HG03175 (cell line): ENCODE results near the gene COX6A2.
A peak's percentile ranks its signal among the peaks of the same experiment; 100 is the strongest.
"Not testable (repeated sequence)": the region's sequence is repeated elsewhere in the genome, so short reads cannot be mapped to it uniquely, and the experiment has no call there.

ENCODE experiments used
- ATAC-seq: cut with Tn5 transposase; IDR thresholded peaks from one replicate; pipeline ENCODE4 v1.9.1; 2021; ENCODE audit warnings: mild to moderate bottlenecking, moderate library complexity; ENCODE audit not compliant: unreplicated experiment

The COX6A2 gene

DNA sequence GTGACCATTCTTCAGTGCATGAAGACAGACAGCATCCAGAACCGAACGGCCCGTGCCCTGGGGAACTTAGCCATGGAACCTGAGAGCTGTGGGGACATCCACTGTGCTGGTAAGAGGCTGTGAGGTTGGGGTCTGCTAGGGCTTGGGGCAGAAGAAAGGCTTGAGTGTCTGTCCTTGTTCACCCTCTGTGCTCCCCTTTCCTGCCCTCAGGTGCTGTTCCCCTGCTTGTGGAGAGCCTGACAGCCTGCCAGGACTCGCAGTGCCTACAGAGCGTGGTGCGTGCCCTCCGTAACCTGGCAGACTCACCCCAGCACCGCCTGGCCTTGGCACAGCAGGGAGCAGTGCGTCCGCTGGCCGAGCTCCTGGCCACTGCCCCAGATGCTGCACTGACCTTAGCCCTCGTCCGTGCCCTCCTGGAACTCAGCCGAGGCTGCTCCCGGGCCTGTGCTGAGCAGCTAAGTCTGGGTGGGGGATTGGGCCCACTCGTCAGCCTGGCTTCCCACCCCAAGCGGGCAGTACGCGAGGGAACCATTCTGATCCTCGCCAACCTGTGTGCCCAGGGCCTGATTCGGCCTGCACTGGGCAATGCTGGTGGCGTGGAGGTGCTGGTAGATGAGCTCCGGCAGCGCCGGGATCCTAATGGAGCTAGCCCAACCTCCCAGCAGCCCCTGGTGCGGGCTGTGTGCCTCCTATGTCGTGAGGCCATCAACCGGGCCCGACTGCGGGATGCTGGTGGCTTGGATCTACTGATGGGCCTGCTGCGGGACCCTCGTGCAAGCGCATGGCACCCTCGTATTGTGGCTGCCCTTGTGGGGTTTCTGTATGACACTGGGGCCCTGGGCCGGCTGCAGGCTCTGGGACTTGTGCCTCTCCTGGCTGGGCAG lies 34.0 kb upstream of the COX6A2 start:
- ATAC-seq: no peak

DNA sequence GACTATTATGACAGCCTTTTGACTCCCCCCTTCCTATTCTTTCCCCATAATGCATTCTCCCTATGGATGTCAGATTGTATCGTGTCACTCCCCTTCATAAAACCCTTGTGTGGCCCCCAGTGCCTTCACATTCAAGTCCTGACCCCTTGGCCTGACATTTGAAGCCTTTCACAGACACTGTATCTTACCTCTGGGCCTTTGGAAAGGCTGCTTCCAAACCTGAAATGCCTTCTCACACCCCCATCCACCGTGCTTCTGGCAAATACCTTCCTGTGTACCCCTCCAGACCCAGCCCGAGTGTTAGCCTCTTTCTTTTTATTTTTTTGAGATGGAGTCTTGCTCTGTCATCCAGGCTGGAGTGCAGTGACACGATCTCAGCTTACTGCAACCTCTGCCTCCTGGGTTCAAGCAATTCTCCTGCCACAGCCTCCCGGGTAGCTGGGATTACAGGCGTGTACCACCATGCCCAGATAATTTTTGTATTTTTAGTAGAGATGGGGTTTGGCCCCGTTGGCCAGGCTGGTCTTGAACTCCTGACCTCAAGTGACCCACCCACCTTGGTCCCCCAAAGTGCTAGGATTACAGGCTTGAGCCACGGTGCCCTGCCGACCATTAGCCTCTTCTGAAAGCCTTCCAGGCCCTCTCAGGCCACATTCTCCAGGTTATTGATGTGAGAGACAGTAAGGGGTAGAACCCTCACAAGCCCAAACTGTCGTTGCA lies 33.2 kb upstream of the COX6A2 start:
- no peak for ATAC-seq

DNA sequence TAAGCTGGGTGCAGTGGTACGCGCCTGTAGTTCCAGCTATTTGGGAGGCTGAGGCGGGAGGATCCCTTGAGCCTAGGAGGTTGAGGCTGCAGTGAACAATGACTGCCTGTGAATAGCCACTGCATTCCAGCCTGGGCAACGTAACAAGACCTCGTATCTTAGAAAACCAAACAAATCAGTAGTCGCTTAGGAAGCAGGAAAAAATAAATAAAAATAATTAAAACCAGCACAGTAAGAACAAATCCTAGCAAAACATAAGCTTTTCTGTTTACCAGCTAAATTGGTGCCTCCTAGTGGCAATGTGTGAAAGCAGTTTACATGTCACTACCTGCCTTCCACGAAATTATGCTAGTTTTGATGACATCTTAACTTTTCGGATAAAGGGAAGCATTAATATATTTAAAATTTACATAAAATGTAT lies 32.4 kb upstream of the COX6A2 start:
- no peak for ATAC-seq

DNA sequence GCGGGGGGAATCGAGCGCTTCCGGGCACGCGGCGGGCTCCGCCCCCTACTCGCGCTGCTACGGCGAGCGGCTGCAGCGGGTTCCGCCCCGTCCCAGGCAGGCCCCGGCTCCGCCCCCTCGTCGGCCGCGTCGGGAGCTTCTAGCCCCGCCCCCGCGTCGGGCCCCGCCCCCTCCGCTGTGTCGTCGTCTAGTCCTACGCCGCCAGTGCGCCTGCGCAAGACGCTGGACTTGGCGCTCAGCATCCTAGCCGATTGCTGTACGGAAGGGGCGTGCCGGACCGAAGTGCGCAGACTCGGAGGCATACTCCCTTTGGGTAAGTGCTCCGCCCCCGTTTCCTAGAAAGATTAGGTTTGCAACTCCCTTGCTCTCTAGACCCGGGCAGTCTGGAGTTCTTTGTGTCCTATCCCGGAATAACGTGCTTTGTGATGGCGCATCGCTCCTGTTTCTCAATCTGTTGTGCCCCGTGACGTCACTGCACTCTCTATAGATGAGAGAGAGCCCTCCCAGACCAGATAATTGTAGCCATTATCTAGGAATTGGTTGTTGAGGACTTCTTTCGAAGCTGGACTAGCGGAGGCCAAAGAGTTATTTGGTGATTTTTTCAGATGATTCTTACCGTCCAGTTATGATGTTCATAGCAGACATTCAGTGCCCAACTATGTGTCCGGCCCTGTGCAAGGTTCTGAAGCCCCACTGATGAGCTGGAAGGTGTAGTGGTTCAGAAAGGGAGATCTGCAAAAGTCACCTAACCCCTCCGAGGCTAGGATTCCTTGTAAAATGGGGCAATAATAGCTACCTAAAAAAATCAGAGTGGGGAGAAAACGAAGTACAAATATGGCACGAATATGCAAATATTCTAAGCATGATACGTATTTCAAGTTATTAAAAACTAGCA lies 31.8 kb upstream of the COX6A2 start:
- peak; percentile 69 for ATAC-seq

DNA sequence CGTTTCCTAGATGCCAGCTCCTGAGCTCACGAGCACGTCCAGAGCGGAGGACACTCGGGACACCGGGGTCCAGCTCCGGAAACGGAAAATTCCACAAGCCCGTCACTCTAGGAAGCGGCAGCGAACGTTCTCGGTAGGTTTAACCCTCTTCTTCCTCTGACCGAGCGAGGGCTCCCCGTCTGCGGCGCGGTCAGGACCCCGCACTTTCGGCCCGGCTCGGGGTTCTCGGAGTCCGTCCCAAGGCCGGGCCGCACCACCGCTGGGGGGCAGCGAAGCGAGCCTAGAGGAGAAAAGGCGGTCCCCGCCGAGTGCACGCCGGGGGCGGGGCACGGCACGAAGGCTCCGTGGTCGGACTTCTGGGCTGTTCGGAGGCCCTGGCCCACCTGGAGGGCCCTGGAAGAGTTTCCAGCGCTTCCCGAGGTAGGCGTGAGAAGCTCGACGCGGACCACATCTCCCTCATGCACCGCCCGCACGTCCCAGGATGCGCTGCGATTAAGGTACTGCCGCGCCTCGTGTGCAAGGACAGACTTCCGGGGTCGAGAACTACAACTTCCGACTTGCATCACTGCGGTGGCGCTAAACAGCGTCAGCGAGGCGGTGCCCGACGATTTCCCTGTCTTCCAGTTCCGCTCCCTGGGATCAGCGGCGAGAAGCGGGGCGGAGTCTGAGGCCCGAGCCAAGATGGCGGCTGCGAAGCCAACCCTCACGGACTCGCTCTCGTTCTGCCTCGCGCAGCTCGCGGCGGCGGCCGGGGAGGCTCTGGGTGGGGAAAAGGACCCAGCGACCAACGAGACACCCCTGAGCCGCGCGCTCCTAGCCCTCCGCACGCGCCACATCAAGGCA lies 30.9 kb upstream of the COX6A2 start, which contains the start of gene ARMC5:
ARMC5 (plus strand) TSS at position 658 of the 843 bp plus-strand sequence; CDS start at position 682, 24 bp downstream.
- ATAC-seq: peak; percentile 67

DNA sequence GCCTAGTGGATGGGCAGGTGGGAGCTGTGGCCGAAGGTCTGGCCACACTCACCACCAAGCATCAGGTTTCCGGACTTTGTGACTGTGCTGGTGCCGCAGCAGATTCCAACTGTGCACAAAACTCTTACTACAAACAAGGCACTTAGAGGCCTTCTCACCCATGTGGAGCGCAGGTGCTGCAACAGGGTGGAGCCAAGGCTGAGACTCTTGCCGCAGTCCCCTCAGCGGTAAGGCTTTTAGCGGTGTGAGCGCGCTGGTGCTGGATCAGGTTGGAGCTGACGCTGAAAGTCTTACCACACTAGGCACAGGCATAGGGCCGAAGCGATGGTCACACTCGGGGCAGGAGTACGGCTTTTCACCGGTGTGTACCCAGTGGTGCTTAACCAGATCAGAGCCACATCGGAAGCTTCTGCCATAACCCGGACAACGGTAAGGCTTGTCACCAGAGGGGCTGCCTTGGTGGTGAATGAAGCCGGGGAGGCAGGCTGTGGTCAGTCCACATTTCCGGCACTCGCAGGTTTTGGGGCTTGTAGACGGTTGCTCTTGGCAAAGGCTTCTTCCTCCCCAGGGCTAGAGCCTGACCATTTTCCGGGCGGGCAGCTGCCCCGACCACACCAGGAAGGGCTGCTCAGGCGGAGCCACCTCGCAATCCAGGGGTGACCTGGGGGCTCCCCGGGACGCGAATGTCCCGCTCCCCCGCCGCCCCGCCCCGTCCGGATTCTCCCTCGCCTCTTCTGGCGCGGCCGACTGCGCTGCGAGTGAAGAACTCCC lies 30.1 kb upstream of the COX6A2 start:
- peak; percentile 19 for ATAC-seq

DNA sequence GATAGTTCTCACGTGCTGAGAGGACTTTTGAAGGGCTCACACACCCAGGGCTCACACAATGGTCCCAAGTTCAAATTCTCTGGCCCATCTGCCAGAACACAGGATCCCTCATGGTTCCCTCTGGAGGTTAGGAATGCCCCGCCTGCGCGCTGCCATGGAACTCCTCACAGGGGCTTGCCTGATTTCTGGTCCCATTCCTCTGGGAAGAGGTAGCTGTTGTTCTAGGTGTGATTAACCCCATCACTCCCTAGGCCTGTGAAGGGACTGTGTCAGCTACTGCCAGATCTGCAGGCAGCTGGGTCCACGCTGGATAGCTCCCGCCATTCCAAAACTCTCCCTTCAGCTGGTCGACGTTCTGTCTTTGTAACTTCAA lies 28.8 kb upstream of the COX6A2 start:
- no peak for ATAC-seq

DNA sequence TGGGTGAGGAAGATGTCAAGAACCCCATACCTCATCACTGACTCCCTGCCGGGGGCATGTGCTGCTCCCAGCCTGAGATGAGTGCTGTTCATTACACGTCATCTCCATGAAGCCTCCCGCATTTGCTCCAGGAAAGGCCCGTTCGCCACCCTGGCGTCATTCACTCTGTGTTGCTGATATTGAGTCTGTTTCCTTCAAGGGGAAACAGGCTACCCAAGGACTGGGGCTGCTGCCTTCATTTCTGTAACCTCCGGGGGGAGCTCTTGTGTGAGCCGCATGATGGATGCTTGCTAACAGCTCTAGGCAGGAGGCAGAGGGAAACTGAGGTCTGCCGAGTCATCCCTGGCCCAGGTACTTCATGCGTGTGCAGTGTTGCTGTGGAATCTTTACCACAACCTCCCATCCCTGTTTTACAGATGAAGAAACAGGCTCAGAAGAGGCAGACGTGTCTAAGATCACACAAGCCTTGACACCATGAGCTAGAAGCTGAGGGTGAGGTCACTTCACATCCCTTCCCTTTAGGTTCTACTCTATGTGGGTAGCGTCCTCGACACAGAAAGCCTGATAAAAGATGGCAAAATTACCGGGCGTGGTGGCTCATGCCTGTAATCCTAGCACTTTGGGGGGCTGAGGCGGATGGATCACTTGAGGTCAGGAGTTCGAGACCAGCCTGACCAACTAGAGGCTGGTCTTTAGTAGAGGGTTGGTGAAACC lies 27.6 kb upstream of the COX6A2 start:
- no peak for ATAC-seq

DNA sequence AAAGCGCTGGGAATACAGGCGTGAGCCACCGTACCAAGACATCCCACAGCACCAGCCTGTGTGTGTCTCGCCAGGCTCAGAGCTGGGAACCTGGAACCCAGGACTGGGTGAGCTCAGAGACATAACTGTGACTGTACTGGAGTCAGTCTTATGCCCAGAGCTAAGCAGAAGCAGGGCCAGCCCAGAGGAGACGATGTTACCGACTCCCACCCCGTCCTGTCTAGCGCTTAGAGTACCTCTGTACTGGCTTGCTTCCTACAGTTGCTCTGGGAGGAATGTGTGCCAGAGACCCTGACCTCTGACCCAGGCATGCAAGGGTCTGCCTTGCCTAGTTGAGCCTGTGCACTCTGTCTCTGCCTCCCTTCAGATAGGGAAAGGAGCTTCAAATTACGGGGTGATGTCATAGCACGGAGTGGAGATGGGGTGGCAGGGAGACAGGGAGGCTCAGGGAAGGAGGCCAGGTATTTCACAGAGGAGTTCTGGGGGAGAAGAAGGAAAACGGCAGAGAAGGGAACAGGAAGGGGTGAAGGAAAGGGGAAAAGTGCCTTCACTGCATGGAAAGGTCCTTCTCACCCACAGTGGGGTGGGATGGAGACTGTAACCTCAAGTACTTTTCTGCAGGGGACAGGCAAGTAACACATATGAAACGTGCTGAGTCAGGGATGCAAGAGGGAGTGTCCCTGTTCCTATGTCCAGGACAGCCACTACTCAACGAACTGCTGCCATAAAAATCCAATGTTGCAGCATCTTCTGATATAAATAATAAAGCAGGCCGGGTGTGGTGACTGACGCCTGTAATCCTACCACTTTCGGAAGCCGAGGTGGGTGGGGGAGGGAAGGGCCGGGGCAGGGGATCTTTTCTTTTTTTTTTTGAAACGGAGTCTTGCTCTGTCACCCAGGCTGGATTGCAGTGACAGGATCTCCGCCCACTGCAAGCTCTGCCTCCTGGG lies 25.4 kb upstream of the COX6A2 start:
- ATAC-seq: no peak

DNA sequence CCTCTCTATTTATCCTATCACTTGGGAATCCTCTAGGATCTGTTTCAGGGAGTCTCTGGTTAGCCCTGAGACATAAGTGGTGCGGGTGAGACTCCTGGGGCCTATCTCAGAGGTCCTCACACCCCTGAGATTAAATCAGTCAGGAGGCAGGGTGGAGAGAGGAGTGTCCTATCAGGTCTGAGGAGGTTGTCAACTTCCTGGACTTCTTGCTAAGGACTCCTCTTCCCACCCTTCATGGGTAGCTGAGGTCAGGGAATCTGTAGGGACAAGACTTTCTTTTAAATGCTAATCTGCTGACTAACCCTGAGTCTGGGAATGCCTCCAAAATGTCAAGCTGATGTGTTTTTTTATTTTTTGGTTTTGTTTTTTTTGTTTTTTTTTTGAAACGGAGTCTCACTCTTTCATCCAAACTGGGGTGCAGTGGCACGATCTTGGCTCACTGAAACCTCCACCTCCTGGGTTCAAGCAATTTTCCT lies 24.5 kb upstream of the COX6A2 start:
- no peak for ATAC-seq

DNA sequence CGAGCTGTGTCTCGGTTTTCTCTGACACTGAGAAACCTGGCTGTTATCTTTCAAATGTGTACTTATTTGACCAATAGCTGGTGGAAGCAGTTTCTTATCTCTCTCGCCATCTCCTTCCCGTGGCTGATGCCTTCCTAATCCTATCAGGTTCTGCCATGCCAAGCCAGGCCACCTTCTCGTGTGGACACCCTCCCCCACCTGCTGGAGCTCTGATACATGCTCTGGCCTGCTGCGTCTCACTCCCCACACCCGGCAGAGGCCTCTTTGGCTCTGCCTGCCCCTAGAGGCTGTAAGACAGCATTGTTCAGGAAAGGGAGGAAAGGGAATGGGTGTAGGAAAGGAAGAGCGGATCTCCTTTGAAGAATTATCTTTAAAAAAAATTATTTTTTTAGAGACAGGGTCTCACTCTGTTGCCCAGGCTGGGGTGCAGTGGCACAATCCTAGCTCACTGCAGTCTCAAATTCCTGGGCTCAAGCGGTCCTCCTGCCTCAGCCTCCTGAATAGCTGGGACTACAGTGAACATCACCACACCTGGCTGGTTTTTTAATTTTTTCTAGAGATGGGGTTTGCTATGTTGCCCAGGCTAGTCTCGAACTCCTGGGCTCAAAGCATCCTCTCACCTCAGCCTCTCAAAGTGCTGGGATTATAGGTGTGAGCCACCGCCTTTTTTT lies 23.7 kb upstream of the COX6A2 start:
- no peak for ATAC-seq

DNA sequence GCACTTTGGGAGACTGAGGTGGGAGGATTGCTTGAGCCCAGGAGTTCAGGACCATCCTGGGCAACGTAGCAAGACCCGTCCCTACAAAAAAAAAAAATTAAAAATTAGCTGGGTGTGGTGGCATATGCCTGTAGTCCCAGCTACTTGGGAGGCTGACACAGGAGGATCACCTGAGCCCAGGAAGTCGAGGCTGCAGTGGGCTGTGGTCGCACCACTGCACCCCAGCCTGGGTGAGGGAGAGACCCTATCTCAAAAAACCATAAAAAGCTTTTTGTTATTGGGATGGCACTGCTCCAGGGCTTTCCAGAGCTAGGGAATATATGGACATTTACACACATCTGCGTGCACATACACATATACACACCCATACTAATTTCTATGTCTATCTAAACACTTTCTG lies 23.0 kb upstream of the COX6A2 start:
- no peak for ATAC-seq

DNA sequence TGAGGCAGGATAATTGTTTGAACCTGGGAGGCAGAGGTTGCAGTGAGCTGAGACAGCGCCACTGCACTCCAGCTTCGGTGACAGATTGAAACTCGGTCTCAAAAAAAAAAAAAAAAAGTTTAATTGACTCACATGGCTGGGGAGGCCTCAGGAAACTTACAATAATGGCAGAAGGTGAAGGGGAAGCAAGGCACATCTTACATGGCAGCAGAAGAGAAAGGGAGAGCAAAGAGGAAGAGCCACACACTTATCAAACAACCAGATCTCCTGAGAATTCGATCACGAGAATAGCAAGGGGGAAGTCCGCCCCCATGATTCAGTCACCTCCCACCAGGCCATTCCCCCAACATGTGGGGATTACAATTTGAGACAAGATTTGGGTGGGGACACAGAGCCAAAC lies 17.8 kb upstream of the COX6A2 start:
- not testable (repeated sequence) for ATAC-seq

DNA sequence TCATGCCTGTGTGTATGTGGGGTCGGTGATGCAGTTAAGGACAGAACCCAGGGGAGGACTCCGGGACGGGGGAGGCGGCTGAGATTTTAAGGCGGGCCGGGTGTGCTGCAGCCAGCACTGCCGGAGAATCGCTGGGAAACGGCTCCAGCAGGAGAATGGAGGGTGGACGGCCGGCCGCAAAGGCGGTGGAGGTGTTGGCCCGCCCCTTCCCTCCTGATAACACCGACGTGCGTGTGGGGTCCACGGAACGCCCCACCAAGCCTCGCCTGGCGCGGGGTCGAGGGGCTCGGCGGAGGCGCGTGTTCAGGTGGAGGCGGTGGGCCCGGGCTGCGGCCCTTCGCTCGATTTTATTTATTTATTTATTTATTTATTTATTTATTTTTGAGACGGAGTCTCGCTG lies 13.8 kb upstream of the COX6A2 start:
- no peak for ATAC-seq

DNA sequence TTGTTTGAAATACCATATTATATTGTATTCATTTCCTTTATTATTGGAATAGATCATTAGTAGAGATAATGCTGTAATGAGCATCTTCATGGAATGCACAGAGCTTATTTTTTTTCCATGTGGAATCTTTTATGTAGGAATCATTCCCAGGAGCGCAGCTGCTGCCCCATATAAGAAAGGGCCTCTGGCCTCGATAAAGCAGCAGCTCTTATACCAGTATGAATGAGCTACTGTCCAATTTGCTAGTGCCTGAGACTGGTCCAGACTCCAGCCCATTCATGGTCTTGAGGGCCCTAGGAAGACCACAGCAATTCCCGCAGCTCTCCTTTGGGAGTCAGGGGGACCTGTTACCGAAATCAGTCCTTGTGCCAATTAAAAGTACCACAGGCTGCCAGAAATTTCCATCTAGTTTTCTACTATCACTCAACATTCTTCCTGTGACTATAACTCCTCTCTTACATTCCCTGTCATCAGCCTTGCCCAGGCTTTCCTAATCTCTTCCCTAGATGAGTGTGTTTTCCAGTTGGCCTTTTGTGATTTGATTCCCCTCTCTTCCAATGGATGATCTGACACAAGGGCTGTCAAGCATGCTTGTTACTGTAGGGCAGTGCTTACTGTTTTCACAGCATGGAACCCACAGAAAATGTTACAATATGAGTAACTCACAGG lies 12.5 kb upstream of the COX6A2 start:
- ATAC-seq: no peak

DNA sequence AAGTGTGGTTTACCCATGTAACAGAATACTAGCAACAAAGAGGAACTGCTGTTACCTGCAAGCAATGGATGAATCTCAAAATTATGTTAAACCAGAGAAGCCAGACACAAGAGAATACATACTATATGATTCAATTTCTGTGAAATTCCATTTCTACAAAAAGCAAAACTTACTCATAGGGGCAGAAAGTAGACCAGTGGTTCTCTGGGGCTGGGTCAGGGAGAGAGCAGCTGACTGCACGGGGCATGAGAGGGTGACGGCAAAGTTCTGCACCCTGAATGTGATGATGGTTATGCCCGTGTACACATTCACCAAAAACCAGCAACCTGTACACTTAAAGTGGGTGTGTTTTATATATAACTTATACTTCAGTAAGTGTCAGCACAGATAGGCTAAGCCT lies 11.4 kb upstream of the COX6A2 start:
- no peak for ATAC-seq
